AG10803 (cell line): ENCODE results near the gene TMIGD3.
A peak's percentile ranks its signal among the peaks of the same experiment; 100 is the strongest.

Experiments
- DNase-seq: peaks from one replicate; pipeline ENCODE4 v3.0.0; 2010; ENCODE audit warnings: low read depth
- H3K4me3 ChIP-seq: 2 replicates; pipeline ENCODE4 v1.5.1; 2011; ENCODE audit warnings: mild to moderate bottlenecking, low read length, control low read depth
- TF ChIP-seq, protein P1 (sequence below): conservative IDR thresholded peaks from 2 replicates; pipeline ENCODE4 v1.5.1; 2011; ENCODE audit warnings: mild to moderate bottlenecking, low read length, control low read depth, inconsistent platforms

Gene TMIGD3

DNA sequence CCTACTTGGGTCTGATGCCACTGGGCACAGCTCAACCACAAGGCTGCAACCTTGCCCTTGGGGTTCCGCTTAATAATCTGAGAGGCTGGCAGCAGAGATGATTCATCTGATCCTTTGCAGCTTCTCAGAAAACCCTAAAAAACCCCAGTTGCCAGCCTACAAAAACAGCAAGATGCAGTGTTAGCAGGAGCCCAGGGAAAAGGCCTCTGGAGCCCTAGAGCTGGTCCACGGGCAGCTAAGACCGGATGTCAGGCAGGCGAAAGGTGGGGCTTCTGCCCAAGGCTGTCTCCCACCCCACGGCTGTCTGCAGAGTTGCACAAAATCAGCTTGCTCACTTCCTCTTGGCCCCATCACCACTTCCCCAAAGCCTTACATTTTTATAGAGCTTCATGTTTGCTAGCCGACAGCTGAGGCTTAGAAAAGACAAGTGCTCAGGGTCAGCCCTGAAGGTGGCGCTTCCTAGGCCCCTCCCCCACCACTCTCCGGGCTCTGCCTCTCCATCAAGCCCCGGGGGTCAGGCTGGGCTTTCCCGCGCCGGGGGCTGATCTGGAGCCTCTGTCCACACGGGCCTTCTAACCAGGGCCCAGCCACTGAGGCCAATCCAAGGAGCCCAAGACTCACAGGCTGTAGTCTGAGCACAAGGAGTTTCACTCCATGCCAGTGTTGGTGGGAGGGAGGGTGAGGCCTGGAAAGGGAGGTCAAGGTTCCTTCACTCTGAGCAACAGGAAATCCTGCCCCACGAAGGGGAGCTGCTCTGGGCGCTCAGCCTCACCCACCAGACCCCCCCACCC is 4.2 kb upstream of the TMIGD3 start:
- peak; percentile 75 for DNase-seq
- TF ChIP-seq, protein P1, sequence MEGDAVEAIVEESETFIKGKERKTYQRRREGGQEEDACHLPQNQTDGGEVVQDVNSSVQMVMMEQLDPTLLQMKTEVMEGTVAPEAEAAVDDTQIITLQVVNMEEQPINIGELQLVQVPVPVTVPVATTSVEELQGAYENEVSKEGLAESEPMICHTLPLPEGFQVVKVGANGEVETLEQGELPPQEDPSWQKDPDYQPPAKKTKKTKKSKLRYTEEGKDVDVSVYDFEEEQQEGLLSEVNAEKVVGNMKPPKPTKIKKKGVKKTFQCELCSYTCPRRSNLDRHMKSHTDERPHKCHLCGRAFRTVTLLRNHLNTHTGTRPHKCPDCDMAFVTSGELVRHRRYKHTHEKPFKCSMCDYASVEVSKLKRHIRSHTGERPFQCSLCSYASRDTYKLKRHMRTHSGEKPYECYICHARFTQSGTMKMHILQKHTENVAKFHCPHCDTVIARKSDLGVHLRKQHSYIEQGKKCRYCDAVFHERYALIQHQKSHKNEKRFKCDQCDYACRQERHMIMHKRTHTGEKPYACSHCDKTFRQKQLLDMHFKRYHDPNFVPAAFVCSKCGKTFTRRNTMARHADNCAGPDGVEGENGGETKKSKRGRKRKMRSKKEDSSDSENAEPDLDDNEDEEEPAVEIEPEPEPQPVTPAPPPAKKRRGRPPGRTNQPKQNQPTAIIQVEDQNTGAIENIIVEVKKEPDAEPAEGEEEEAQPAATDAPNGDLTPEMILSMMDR, result peak; percentile 46
- H3K4me3 ChIP-seq, result peak overlapping the region; percentile 39

DNA sequence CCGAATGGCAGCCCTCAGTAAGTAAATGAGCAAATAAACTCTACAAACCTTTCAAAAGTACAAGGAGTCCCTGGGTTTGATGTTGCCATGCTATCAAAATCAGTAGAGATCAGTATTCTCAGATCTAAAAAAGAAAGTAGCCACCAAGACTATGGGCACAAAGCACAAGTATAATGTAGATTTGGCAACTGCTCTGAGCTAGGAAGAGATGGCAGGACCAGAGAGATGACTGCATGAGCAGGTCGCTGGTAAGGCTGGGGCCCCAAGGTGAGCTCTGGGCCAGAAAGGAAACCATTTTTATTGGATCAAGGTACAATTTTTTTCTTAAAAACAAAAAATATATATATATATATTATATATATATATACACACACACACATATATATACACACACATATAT is 3.1 kb upstream of the TMIGD3 start:
- TF ChIP-seq, protein P1, result no peak
- H3K4me3 ChIP-seq, result no peak overlapping the region
- DNase-seq, result no peak

DNA sequence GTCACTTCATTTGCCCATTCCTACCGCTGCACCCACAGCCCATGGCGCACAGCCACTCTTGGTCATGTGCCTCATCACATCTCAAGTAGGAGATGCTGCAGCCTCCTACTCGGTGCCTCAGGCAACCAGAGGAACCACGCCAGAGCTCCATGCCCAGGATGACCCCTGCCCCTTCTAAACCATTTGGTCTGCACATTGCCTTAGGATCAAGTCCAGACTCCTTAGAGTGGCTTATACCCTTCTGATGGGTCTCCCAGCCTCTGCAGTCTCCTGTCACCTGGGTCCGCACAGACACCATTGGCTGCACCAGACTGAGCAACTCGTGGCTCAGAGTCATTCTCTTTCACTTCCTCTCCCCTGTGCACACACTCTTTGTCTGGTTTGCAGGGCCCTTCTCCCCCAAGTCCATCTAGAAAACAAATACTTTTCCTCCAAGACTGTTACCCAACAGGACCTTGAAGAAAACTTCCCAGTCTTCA is 2.2 kb upstream of the TMIGD3 start:
- DNase-seq, result no peak
- TF ChIP-seq, protein P1, result no peak
- no peak overlapping the region for H3K4me3 ChIP-seq

DNA sequence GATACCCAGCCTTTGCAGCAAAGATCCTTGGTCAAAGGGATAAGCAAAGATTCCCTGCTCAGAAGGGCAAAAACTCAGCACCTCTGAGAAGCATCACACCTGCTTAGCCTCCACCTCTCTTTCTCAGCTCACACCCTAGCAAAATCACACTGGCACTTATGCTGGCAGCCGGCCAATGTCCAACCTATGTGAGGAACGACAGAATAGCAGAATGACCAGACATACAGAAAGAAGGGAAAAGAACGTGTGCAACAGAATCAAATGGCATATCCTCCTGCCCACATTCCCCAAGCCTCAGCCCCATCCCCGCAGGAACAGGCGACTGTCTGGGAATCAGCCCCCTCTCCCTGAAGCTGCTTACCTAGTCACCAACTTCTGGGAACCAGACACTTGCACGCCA is 664 bp upstream of the TMIGD3 start:
- no peak for DNase-seq
- TF ChIP-seq, protein P1, result no peak
- H3K4me3 ChIP-seq, result no peak overlapping the region

DNA sequence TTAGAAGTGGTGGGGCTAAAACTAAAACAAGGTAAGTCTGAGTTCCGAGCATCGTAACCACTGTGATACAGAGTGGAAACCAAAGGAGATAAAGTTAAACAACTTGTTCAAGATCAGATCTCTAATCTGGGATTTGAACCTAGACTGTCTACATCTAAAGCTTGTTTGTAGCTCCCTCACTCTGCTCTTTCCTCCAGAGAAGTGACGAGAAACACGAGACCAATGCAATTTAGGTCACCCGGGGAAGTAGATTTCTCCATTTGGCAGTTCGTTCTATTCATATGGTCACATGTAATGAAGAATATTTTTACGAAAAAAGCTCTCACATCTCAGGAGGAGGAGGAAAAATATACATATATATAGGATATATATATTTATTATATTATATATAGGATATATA is 1.8 kb downstream of the TMIGD3 start:
- no peak for DNase-seq
- TF ChIP-seq, protein P1, result no peak
- no peak overlapping the region for H3K4me3 ChIP-seq

DNA sequence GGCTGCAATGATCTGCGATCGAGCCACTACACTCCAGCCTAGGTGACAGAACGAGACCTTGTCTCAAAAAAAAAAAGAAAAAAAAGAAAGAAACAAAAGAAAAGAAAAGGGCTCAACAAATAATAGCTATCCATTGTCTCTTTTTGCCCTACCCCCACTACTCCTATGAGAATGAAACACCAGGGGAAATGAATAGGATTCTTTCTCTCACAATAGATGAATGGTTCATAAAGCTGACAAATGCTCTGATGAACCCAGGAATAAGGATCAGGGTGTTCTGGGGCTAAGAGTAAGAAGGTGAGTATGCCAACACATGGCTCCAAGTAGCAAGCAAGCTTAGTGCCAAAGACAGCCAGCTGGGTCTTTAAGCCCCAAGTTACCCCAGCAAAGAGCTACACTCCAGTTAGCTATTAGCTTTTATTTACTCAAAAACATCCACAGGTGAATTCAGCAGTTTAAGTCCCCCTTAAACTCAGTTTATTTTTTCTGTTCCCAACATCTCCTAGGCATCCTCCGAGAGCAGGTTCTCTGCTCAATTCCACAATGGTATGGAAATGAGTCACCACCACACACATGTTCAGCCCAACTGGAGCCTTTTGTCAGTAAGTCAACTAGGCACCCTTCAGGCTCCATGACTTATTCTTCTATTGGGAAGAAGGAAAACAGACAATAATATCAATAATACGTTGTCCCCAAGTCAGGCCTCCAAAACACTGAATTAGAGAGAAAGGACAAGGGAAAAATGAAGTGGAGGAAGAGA is 4.2 kb downstream of the TMIGD3 start:
- DNase-seq, result no peak
- H3K4me3 ChIP-seq, result no peak overlapping the region
- TF ChIP-seq, protein P1, result no peak

DNA sequence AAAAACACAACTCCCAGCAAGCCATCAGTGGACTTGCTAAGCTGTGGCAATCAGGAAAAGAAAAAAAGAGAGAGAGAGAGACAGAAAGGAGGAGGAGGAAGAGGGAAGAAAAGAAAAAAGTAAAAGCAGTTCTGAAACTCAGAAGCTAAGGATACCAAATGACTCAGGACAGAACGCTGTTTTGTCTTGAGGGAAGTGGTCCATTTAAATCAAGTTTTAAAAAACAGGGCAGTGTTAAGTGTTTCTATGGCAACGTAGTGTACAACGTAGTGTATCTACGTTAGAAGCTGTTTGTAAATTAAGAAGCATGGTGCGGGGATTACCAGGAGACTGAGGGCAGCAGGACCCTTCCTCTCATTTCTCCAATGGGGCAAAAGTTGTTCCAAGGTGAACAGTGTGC is 5.8 kb downstream of the TMIGD3 start:
- H3K4me3 ChIP-seq, result no peak overlapping the region
- TF ChIP-seq, protein P1, result no peak
- DNase-seq, result no peak
